K562 (cell line): ENCODE results near the gene ARHGAP26. TPM values are rescaled to one million over a fixed set of nuclear protein-coding genes. Genes with fewer than 3 reads are reported as not detected.
A peak's percentile ranks its signal among the peaks of the same experiment; 100 is the strongest.

ENCODE experiments used
- ATAC-seq: fragments of 200-7000 bp; cut with Tn5 transposase; 3 replicates; pipeline ENCODE4 v1.9.1; 2020; ENCODE audit warnings: moderate library complexity
- BruUV-seq: library from RNA; stranded (reverse); fragments of 400-500 nt; replicated peaks from 2 replicates; lab custom pipeline; 2021; lab: Mats Ljungman, UMichigan
- CTCF ChIA-PET: fragments of 300-600 bp; formaldehyde crosslinking; extraction: SDS; loops from one replicate; lab custom pipeline; 2021; ENCODE audit warnings: low intra/inter-chr PET ratio; lab: Yijun Ruan, JAX
- POLR2A ChIA-PET: fragments of 300-600, 350-650 bp; sonication (Branson Sonifier 250); formaldehyde crosslinking; extraction: SDS; loops from one replicate; lab custom pipeline; 2021; ENCODE audit warnings: antibody characterized with exemption, inconsistent platforms; lab: Yijun Ruan, JAX
- DNase-seq, 4 experiments: peaks; one replicate each; pipeline versions ENCODE4 v3.0.0 to v3.0.0-alpha.2; 2011 to 2018; ENCODE audit warnings: low spot score in 3 of 4, mixed read lengths in 3 of 4; ENCODE audit errors: extremely low read depth in 1 of 4
- FAIRE-seq: peaks from 2 replicates; lab custom pipeline; 2011; peaks lifted over from hg19 to GRCh38; lab: Jason Lieb, UNC
- H2AFZ ChIP-seq: 2 replicates; pipeline ENCODE4 v1.6.0; 2011; ENCODE audit warnings: low read depth, low read length, control low read depth, inconsistent platforms
- H3K27ac ChIP-seq: fragments of 200-600 bp; 3 replicates; pipeline ENCODE4 v1.8.0; 2011; ENCODE audit warnings: low read depth, mild to moderate bottlenecking, control low read depth, inconsistent platforms, low read length, moderate library complexity, mixed read lengths; ENCODE audit errors: extremely low read depth
- H3K27me3 ChIP-seq, 2 experiments: fragments of 300-600 bp in 1 of 2; 2 replicates in 1 of 2; 3 replicates in 1 of 2; pipeline versions ENCODE4 v1.6.0 to v1.8.0; 2011; ENCODE audit warnings: inconsistent platforms in 2 of 2, low read length in 2 of 2, mild to moderate bottlenecking in 1 of 2, mixed read lengths in 1 of 2, moderate library complexity in 1 of 2; ENCODE audit not compliant: control insufficient read depth in 2 of 2, insufficient read depth in 2 of 2
- H3K36me3 ChIP-seq: fragments of 300-600 bp; 3 replicates; pipeline ENCODE4 v1.8.0; 2011; ENCODE audit warnings: mild to moderate bottlenecking, low read length, inconsistent platforms; ENCODE audit not compliant: control insufficient read depth, insufficient read depth
- H3K4me1 ChIP-seq, 2 experiments: fragments of 200-600 bp in 1 of 2; replicated peaks in 1 of 2; 2 replicates in 1 of 2; 3 replicates in 1 of 2; pipeline versions ENCODE4 v1.5.1 to v1.8.0; 2011; ENCODE audit warnings: inconsistent platforms in 2 of 2, low read length in 2 of 2, mild to moderate bottlenecking in 1 of 2, mixed read lengths in 1 of 2, moderate library complexity in 1 of 2; ENCODE audit not compliant: control insufficient read depth in 2 of 2, insufficient read depth in 2 of 2
- H3K4me2 ChIP-seq: 2 replicates; pipeline ENCODE4 v1.6.1; 2011; ENCODE audit warnings: low read length, control low read depth, inconsistent platforms, mixed read lengths; ENCODE audit not compliant: insufficient read depth
- H3K4me3 ChIP-seq: fragments of 200-600 bp; sonication (generic), shearing (Covaris generic); 2 replicates; pipeline ENCODE4 v1.5.1; 2016; ENCODE audit warnings: control low read depth, inconsistent platforms
- H3K79me2 ChIP-seq: fragments of 200-600 bp; 3 replicates; pipeline ENCODE4 v1.8.0; 2011; ENCODE audit warnings: low read length, inconsistent platforms; ENCODE audit not compliant: control insufficient read depth, insufficient read depth
- H3K9ac ChIP-seq, 2 experiments: 2 replicates each; pipeline versions ENCODE4 v1.6.0 to v1.6.1; 2011; ENCODE audit warnings: low read depth in 2 of 2, low read length in 2 of 2, control low read depth in 1 of 2, inconsistent platforms in 1 of 2, mild to moderate bottlenecking in 1 of 2, mixed read lengths in 1 of 2; ENCODE audit not compliant: insufficient read depth in 1 of 2
- H3K9me1 ChIP-seq: one replicate; pipeline ENCODE4 v1.6.0; 2011; ENCODE audit warnings: inconsistent platforms, mild to moderate bottlenecking, low read length, moderate library complexity; ENCODE audit not compliant: control insufficient read depth, insufficient read depth
- H3K9me3 ChIP-seq: replicated peaks from 2 replicates; pipeline ENCODE4 v1.5.1; 2011; ENCODE audit warnings: low read depth, low read length, inconsistent platforms; ENCODE audit not compliant: control insufficient read depth, insufficient read depth
- H4K20me1 ChIP-seq: replicated peaks from 2 replicates; pipeline ENCODE4 v1.6.1; 2011; ENCODE audit warnings: low read length, inconsistent platforms, mixed read lengths; ENCODE audit not compliant: control insufficient read depth, insufficient read depth
- CEBPB ChIP-seq: fragments of 450-650 bp; IDR thresholded peaks from 2 replicates; pipeline ENCODE4 v1.6.1; 2016; ENCODE audit warnings: missing genetic modification characterization, missing compliant biosample characterization
- CEBPG ChIP-seq, 3 experiments: fragments of 200-800 bp in 1 of 3; sonication (Bioruptor generic) in 1 of 3; sonication (generic) in 1 of 3; formaldehyde crosslinking in 1 of 3; IDR thresholded peaks in 2 of 3; conservative IDR thresholded peaks in 1 of 3; 2 replicates each; pipeline versions ENCODE4 v1.6.1 to v1.8.0; 2016 to 2022; ENCODE audit warnings: missing compliant biosample characterization in 2 of 3, missing genetic modification characterization in 2 of 3, mild to moderate bottlenecking in 1 of 3, missing genetic modification reagents in 1 of 3
- NELFE ChIP-seq: IDR thresholded peaks from 2 replicates; pipeline ENCODE4 v1.6.1; 2011; ENCODE audit warnings: mild to moderate bottlenecking; ENCODE audit not compliant: insufficient read depth, insufficient read length
- ZNF23 ChIP-seq: fragments of 250-450 bp; sonication (Bioruptor Pico); IDR thresholded peaks from 2 replicates; pipeline ENCODE4 v1.4.0; 2020; ENCODE audit warnings: mild to moderate bottlenecking
- WGBS: fragments of 100-300 bp; shearing (Covaris generic); methylation state at CpG from one replicate; pipeline ENCODE4 v1.1.6; 2016; ENCODE audit warnings: low coverage, mixed read lengths; ENCODE audit not compliant: insufficient coverage; ENCODE audit errors: missing lambda C conversion rate; 5-methylcytosine and 5-hydroxymethylcytosine counted together
- in situ Hi-C: fragments of 300-500 bp; cut with MboI; formaldehyde crosslinking; loops from 4 replicates; pipeline ENCODE4 v1.15.0; 2018; ENCODE audit warnings: inconsistent platforms, mixed read lengths
- intact Hi-C: fragments of 100-400 bp; cut with micrococcal nuclease; formaldehyde crosslinking; loops from 2 replicates; pipeline ENCODE4 v1.14.2; 2022
- polyA plus RNA-seq, 8 experiments: library from polyadenylated mRNA; depleted of rRNA in 4 of 8; stranded (reverse) in 5 of 8; unstranded in 3 of 8; fragments of >200 nt; fragmentation: Nextera tagmentation in 2 of 8; fragmentation: Illumina TruSeq in 1 of 8; extraction: Ambion mirVana in 2 of 8; extraction: Trizol in 1 of 8; gene quantifications; 2 replicates each; pipeline versions ENCODE4 v1.2.1 to v1.2.3, GENCODE V29; 2011 to 2014; ENCODE audit warnings: inconsistent platforms in 1 of 8, missing spikeins in 1 of 8
- total RNA-seq, 7 experiments: library from RNA; depleted of rRNA in 6 of 7; stranded (reverse); fragments of >200 nt in 6 of 7; fragmentation: Illumina TruSeq in 2 of 7; extraction: Trizol in 2 of 7; gene quantifications; 2 replicates each; pipeline versions ENCODE4 v1.2.1 to v1.2.3, GENCODE V29; 2011 to 2021; ENCODE audit warnings: low replicate concordance in 1 of 7
- TF ChIP-seq, protein P1 (sequence below): IDR thresholded peaks from 2 replicates; pipeline ENCODE4 v1.6.1; 2011; ENCODE audit not compliant: insufficient read length; ENCODE audit errors: extremely low read depth

Gene ARHGAP26
- total and polyA plus RNA-seq, 9 of the 15 experiments (the other 6 are each of a cell fraction or from before 2014, with no cell fraction given), result 0.13 to 1.1 (median 0.55) TPM

DNA sequence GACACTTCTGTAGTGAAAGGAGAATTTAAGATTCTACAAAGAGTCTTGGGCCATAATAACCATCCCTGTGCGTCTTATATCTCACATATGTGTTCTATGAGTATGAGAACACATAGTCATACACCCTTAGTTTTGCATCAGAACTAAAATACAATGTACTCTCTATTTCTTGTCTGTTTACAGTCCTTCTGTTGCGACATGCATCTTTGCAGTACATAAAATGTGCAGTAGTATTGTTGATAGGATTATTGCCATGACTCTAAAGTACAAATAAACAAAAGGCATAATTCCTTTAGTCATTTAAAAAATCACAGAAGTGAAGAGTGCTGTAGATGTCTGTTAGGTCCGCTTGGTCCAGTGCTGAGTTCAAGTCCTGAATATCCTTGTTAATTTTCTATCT lies 431.4 kb downstream of the ARHGAP26 start:
- no peak for FAIRE-seq
- Histone ChIP-seq H3K9ac (no peak overlapping the region), H2AFZ (no peak overlapping the region), H3K4me2 (no peak overlapping the region), H3K27ac (peak overlapping the region; percentile 8; the same call in 1 of the 3 replicates), H3K9me3 (no peaks in the 10 kb centered on the region; the same call in 1 of the 2 replicates), H3K4me3 (no peak overlapping the region), H3K36me3 (no peaks in the 10 kb centered on the region)
- CTCF ChIA-PET, result no interaction called here
- intact Hi-C loops, result loop anchor here (10.0 kb wide), 1 partner anchor 623 kb away; no protein-coding TSS in a partner anchor
- no peak for TF ChIP-seq ZNF23
- TF ChIP-seq NELFE, result no peak
- TF ChIP-seq CEBPG (CRISPR knock-in tag; IDR thresholded peaks at IDR 0.05), result no peak
- TF ChIP-seq CEBPG (tag; conservative IDR thresholded peaks at IDR 0.05 in 1 of 2, IDR thresholded peaks at IDR 0.05 in 1 of 2), result peak; percentile 23 to 35; a peak in 1 of 4 replicates
- TF ChIP-seq, protein P1, sequence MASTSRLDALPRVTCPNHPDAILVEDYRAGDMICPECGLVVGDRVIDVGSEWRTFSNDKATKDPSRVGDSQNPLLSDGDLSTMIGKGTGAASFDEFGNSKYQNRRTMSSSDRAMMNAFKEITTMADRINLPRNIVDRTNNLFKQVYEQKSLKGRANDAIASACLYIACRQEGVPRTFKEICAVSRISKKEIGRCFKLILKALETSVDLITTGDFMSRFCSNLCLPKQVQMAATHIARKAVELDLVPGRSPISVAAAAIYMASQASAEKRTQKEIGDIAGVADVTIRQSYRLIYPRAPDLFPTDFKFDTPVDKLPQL, result no peak
- TF ChIP-seq CEBPB, result peak; percentile 62
- TF ChIP-seq, all 486 proteins: peak for 2
- in situ Hi-C loops, result no loop called here
- POLR2A ChIA-PET, result no interaction called here
- DNase-seq (no peak), ATAC-seq (no peak)
- Histone ChIP-seq H3K4me1 (peaks cover 5 to 22% of the 10 kb centered on the region in 2 experiments), H4K20me1 (no peaks in the 10 kb centered on the region), H3K27me3 (no peaks in the 10 kb centered on the region), H3K9me1 (no peaks in the 10 kb centered on the region), H3K79me2 (no peaks in the 10 kb centered on the region)
- 86% methylated on average over 3 of the region's 3 CpGs for WGBS
- no TSS peak for BruUV-seq
